ENCODE results near the gene BMS1. TPM values are rescaled to one million over a fixed set of nuclear protein-coding genes. Genes with fewer than 3 reads are reported as not detected.

BMS1 gene
- total RNA-seq, 1 donor from 2014 or later, result 15.0 TPM

DNA sequence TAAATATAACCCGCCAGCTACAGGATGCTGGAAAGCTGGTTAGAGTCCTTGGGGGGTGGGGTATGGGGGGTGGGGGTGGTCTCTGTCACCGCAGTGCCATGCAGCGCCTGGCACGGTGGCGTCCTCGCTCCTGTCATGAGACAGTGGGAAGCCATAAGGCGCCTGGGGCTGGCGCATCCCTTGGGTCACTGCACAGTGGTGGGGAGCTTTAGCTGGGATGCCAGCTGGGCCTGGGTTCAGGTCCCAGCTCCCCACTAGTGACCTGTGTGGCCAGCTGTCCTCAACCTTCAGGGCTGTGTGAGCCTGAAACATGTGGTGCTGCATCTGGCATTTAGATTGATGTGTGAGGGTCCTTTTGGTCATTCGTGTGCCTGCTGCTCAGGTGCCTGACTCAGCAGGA lies 93.9 kb downstream of the BMS1 start:
- intact Hi-C loops (cut with DNase I), result no loop called here
- DNase-seq (ENCODE audit: missing footprints) (no peak), ATAC-seq (no peak)

DNA sequence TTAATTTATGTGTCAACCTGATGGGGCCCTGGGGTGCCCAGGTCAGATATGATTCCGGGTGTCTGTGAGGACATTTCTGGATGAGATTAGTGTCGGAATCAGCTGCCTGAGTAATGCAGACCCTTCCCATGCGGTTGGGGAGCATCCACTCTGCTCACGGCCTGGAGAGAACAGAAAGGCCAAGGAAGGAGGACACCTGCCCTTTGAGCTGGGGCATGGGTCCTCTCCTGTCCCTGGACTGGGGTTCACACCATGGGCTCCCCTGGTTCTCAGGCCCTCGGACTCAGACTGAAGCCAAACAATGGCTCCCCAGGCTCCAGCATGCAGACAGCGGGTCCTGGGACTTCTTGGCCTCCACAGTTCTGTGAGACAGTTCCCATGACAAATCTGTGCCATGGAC lies 94.3 kb downstream of the BMS1 start:
- DNase-seq (ENCODE audit: missing footprints), result no peak
- no peak for ATAC-seq
- intact Hi-C loops (cut with DNase I), result no loop called here

DNA sequence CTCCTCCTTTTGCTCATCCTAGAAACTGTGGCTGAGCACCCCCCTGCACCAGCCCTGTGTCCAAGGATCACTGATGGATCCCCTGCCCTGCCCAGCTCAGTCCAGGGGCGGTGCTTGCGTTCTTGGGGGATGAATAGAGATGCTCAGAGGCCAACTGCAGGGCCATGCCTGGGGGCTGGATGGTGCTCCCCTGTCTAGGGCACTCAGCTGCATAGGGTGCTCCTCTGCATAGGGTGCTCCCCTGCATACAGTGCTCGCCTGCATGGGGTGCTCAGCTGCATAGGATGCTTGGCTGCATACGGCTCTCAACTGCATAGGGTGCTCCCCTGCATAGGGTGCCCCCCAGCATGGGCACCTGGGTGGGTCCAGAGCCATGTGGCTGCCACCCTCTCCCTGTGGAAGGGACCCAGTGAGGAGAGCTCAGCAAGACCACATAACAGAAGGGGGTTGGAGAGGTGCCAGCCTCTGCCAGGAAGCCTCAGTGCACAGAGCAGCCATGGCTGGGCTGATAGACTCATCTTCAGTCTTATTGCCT lies 95.0 kb downstream of the BMS1 start:
- ATAC-seq (no peak), DNase-seq (ENCODE audit: missing footprints) (no peak)
- intact Hi-C loops (cut with DNase I), result no loop called here

DNA sequence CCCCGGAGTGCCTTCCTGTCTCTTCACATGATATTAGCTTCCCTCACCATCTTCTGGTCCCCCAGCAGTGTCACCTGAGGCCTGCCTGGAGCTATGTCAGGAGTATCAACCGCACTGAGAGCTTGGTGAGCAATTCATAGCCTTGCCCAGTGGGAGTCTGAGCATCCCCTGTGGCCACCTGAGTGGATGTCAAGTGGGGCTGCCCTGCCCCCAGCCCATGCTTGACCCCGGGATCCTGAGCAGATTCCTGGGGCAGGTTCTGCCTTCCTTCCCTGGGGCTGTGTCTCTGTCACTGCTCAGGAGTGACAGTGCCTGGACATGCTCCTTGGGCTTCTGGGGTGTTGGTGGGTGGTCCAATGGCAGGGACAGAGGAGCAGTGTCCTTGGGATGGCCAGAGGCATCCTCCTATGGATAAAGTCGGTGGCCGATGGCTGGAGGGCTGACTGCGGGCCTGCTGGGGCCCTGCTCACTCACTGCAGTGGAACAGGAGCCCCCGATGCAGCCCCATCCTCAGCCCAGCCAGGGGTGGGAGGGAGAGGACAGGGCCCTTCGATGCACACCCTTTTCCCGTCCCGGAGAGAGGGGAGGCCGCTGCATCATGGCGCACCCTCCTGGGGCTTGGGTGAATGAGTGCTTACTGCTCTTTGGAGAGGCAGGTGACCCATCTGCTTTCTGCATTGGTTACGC lies 95.7 kb downstream of the BMS1 start:
- intact Hi-C loops (cut with DNase I), result no loop called here
- ATAC-seq (no peak), DNase-seq (ENCODE audit: missing footprints) (no peak)

DNA sequence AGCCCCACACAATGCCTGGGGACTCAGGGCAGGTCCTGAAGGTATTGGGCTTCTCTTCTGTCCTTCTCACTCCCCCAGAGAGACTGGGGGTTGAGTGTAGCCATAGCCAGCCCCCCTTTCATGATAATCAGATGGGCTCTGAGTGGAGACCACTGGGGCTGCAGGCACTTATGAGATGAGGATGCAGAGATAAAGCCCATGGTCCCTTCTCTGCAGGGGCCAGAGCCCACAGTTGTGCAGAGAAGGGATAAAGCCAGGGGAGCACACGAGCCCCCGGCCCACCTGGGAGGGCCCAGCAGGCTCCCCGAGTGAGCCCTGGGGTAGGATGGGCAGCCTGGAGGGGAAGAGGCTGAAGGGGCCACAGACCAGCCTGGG lies 96.2 kb downstream of the BMS1 start:
- intact Hi-C loops (cut with DNase I), result no loop called here
- ATAC-seq, result no peak

DNA sequence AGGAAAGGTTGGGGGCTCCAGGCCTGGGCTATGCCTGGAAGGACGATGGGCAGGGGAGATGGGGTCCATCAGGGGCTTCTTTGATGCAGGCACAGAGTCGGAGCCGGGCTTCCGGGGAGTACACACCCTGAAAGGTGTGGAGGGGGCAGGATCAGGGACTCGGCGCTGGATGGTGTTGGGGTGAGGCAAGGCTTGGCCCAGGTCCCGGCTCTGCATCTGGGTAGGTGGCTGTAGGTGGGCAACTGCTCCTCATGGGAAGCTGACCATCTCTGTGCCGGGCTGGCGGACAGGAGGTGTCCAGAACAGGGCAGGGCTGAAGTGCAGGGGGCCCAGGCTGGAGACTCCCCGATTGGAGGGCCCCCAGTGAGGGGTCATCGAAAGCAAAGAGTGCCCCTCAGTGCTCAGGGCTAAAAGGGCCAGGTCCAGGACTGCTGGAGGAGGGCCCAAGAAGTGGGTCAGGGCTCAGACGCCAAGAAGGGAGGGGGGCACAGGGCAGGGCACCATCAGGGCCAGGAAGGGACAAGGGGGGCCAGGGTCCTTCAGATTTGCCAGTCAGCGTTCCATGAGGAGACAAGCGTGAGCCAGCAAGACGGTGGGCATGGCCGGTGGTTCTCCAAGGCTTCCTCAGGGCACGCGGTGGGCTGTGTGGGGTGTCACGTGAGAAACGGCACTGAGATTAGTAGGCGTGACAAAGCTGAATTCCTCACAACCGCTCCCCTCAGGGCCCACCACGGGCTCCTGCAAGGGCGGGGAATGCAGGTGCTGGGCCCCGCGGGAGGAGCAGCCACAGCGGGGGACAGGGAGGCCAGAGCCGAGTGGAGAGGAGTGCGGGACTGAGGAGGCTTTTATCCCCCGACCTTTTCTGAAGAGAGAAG lies 97.0 kb downstream of the BMS1 start:
- ATAC-seq (no peak), DNase-seq (ENCODE audit: missing footprints) (no peak)
- intact Hi-C loops (cut with DNase I), result no loop called here

More for the DNA sequence above, 96.2 kb downstream of the BMS1 start:
- DNase-seq (ENCODE audit: missing footprints), result no peak

DNA sequence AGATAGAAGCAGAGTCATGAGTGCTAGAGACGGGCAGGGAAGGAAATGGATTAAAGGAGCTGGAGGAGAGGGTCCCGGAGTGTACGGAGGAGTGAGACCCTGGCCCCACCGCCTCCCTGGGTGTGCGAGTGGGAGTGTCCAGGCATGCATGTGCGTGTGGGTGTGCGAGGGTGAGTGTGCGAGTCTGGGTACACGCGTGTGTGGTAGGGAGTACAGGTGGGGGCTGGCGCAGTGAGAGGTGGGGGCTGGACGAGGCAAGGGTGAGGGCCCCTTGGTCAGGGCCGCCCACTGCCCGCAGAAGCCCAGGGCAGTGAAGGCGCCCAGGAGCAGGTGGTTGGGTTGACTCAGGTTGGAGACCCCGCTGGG lies 97.6 kb downstream of the BMS1 start:
- DNase-seq (ENCODE audit: missing footprints) (no peak), ATAC-seq (no peak)
- intact Hi-C loops (cut with DNase I), result no loop called here

DNA sequence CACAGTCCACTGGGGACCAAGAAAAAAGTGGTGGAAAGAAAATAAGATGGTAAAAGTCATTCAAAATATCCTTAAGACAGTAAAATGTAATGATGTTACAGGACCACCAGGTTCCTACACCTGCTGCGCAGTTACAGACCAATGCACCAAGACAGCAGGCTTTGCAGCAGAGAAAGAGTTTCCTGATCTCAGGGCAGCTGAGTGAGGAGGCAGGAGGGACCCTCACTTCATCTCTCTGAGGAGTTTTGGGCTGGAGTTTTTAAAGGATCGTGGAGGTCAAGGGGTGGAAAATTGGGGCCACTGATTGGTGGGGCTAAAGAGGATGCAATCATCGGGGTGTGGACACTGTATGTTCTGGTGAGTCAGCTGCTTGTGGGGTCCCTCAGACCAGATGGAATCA lies 100.0 kb downstream of the BMS1 start:
- intact Hi-C loops (cut with DNase I), result no loop called here
- no peak for ATAC-seq
- no peak for DNase-seq (ENCODE audit: missing footprints)

Other genes with a start within 250 kb of the BMS1 start
- 13.7 TPM for gene ZNF33B, start 144.2 kb upstream of the BMS1 start, total RNA-seq

Measured in Right ventricle myocardium inferior (tissue), 1 donor.